ENCODE measurements around the gene TMEM220. TPM values are rescaled to one million over a fixed set of nuclear protein-coding genes. Genes with fewer than 3 reads are reported as not detected.

The TMEM220 gene
- total and polyA plus RNA-seq, 3 donors from 2014 or later: 16.2 to 53.1 (median 22.2) TPM

- intact Hi-C loops (cut with DNase I; ENCODE audit: low total_unique reads): no loop called here
- Histone ChIP-seq H3K9me3 (no peaks in the 10 kb centered on the region), H3K36me3 (ENCODE audit: low read depth, missing control alignments) (no peaks in the 10 kb centered on the region), H3K27me3 (no peaks in the 10 kb centered on the region), H3K27ac (no peak overlapping the region), H3K4me1 (peaks cover 4% of the 10 kb centered on the region), H3K4me3 (no peak overlapping the region)
- no peak for DNase-seq
- WGBS, 2 donors: 71 to 86% methylated on average over 1 of the region's 1 CpG
- TF ChIP-seq CTCF (IDR thresholded peaks at IDR 0.05) (no peak), POLR2A (IDR thresholded peaks at IDR 0.05) (no peak)
Observed at GRCh38 chr17:10756185-10756584, 26.4 kb upstream of the TMEM220 start.

- no peak for DNase-seq
- intact Hi-C loops (cut with DNase I; ENCODE audit: low total_unique reads): no loop called here
- Histone ChIP-seq H3K27ac (no peak overlapping the region), H3K27me3 (no peaks in the 10 kb centered on the region), H3K4me3 (no peak overlapping the region), H3K36me3 (ENCODE audit: low read depth, missing control alignments) (no peaks in the 10 kb centered on the region), H3K4me1 (peaks cover 4% of the 10 kb centered on the region), H3K9me3 (no peaks in the 10 kb centered on the region)
- no peak for TF ChIP-seq CTCF (IDR thresholded peaks at IDR 0.05)
- no peak for TF ChIP-seq POLR2A (IDR thresholded peaks at IDR 0.05)
- WGBS, 2 donors: 87 to 91% methylated on average over 3 of the region's 3 CpGs
Observed at GRCh38 chr17:10755592-10756127, 25.8 kb upstream of the TMEM220 start.

- TF ChIP-seq CTCF (IDR thresholded peaks at IDR 0.05) (no peak), POLR2A (IDR thresholded peaks at IDR 0.05) (no peak)
- intact Hi-C loops (cut with DNase I; ENCODE audit: low total_unique reads): no loop called here
- WGBS, 2 donors: 50 to 67% methylated on average over 14 of the region's 14 CpGs
- no peak for DNase-seq
- Histone ChIP-seq H3K36me3 (ENCODE audit: low read depth, missing control alignments) (no peaks in the 10 kb centered on the region), H3K27me3 (no peaks in the 10 kb centered on the region), H3K27ac (no peak overlapping the region), H3K4me3 (no peak overlapping the region), H3K4me1 (peaks cover 4% of the 10 kb centered on the region), H3K9me3 (no peaks in the 10 kb centered on the region)
Observed at GRCh38 chr17:10754861-10755591, 25.2 kb upstream of the TMEM220 start.

- Histone ChIP-seq H3K9me3 (no peaks in the 10 kb centered on the region), H3K27me3 (no peaks in the 10 kb centered on the region), H3K4me1 (peaks cover 4% of the 10 kb centered on the region), H3K4me3 (no peak overlapping the region), H3K36me3 (ENCODE audit: low read depth, missing control alignments) (no peaks in the 10 kb centered on the region), H3K27ac (no peak overlapping the region)
- TF ChIP-seq CTCF (IDR thresholded peaks at IDR 0.05) (no peak), POLR2A (IDR thresholded peaks at IDR 0.05) (no peak)
- intact Hi-C loops (cut with DNase I; ENCODE audit: low total_unique reads): no loop called here
- 79 to 88% methylated on average over 2 of the region's 2 CpGs for WGBS, 2 donors
- peak; percentile 67 for DNase-seq
Observed at GRCh38 chr17:10754109-10754508, 24.3 kb upstream of the TMEM220 start.

GRCh38 chr17:10752696-10753095 lies 22.9 kb upstream of the TMEM220 start:
- no peak for DNase-seq
- WGBS, 2 donors: 88 to 93% methylated on average over 8 to 10 of the region's 10 CpGs
- no peak for TF ChIP-seq CTCF (IDR thresholded peaks at IDR 0.05)
- TF ChIP-seq POLR2A (IDR thresholded peaks at IDR 0.05): no peak
- H3K4me1 ChIP-seq: peaks cover 4% of the 10 kb centered on the region
- intact Hi-C loops (cut with DNase I; ENCODE audit: low total_unique reads): no loop called here
- H3K36me3 ChIP-seq (ENCODE audit: low read depth, missing control alignments): no peaks in the 10 kb centered on the region
- H3K27ac ChIP-seq: no peak overlapping the region
- H3K9me3 ChIP-seq: no peaks in the 10 kb centered on the region
- no peak overlapping the region for H3K4me3 ChIP-seq
- H3K27me3 ChIP-seq: no peaks in the 10 kb centered on the region
